AG08395 (cell line): ENCODE measurements around the gene CFLAR.
"Not testable (repeated sequence)": the region's sequence is repeated elsewhere in the genome, so short reads cannot be mapped to it uniquely, and the experiment has no call there.

Experiments
- DNase-seq: peaks from one replicate; pipeline ENCODE4 v3.0.0; 2012; ENCODE audit warnings: mixed read lengths, low spot score

Gene CFLAR

DNA sequence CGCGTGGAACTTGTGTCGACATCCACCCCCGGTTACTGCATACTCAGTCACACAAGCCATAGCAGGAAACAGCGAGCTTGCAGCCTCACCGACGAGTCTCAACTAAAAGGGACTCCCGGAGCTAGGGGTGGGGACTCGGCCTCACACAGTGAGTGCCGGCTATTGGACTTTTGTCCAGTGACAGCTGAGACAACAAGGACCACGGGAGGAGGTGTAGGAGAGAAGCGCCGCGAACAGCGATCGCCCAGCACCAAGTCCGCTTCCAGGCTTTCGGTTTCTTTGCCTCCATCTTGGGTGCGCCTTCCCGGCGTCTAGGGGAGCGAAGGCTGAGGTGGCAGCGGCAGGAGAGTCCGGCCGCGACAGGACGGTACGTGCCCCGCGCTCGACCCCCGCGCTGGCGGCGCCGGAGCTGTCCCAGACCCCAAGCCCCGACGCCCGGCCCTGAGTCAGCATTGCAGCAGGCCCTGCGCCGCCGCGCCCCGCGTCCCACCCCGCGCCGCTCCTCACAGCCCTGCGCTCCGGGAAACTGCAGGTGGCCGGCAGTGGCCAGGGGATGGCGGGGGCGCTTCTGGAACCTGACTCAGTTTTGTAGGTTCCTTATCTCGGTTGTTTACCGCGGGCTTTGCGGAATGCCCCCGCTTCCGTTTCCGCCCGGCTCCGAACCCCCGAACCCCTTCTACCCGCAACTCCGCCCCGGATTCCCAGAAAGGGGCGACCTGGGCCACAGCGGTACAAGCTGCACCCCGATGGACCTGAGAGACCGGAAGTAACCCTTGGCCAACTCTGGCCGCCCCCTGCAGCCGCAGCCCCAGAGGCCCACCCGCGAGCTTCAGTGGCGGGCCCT, at the start of gene CFLAR:
CFLAR (plus strand) TSS at position 50 of the 844 bp plus-strand sequence. CDS start 13,702 bp downstream, outside the sequence.
- DNase-seq, result peak; percentile 66

DNA sequence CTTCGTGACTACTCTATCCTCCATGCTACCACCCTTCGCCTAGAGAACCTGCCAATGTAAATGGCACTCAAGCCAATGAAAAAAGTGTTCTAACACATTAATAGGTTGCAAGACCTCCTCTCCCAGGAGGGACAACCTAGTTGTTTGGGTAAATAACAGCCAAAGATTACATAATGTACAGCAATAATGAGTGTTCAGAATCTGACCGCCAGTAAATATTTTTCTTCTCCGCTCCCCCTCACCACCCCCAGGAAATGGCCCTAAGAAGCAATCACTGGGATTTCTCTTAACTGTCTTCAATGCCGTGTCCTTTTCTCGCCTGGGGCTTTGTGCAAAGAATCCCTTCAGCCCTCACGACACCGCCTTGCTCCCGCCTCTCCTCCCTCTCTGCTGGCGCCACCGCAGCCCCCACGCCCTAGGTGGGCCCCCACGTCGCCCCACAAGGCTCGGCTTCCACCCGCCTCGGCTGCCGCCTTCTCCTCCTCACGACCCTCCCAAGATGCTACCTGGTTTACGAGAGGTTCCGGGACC, 45.0 kb upstream of the CFLAR start:
- DNase-seq, result peak; percentile 15

DNA sequence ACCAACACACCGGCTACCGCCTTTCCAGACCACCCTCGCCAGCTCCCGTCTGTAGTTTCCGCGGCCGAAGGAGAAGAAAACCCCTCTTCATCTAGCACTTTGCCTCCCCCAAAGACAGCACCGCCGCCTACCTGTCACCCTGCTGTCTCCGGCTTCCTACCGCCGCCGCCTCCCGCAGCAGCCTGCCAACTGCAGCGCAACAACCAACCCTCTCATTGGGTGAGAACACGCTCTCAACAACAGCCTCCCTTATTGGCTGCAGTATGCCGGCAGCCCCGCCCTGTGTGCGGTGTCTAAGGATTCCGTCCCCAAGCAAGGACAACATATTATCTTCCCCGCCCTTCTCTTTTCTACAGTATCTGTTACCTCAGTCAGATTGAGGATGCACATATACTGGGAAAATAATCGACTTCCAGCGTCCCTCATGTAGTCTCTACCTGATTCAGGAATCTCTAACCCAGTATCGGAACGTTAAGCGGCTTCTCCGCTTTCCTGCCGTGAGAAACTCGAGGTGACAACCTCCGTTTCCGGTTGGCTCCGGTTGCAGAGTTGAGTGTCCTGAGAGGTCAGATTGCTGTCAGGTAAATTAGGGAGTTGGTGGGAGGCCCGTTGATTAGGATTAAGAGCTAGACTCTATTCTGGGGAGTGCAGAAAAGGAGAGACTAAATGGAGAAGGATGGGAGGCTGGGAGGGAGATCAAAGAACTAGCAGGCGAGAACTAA, 44.3 kb upstream of the CFLAR start, which contains the start of the genes HYCC2 and NDUFB3:
HYCC2 (minus strand) TSS at position 193 of the 722 bp plus-strand sequence. CDS start 47,662 bp downstream, outside the sequence.
NDUFB3 (plus strand) TSS at position 523 of the 722 bp plus-strand sequence. CDS start 6,882 bp downstream, outside the sequence.
- DNase-seq, result peak; percentile 99

DNA sequence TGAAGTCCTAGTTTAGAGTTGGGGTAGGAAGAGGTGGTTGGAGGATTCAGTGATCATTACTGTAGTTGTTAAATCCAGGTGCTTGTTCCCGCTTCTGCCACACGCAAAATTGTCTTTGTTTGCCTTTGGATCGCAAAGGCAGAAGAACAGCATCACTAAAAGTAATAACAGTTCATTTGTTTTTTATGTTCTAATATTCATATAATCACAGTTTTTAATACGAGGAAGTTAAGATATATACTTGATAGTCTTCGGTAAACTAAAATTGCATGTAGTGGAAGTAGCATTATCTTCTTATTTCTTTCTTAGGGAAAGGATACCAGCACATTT, 43.8 kb upstream of the CFLAR start:
- no peak for DNase-seq

DNA sequence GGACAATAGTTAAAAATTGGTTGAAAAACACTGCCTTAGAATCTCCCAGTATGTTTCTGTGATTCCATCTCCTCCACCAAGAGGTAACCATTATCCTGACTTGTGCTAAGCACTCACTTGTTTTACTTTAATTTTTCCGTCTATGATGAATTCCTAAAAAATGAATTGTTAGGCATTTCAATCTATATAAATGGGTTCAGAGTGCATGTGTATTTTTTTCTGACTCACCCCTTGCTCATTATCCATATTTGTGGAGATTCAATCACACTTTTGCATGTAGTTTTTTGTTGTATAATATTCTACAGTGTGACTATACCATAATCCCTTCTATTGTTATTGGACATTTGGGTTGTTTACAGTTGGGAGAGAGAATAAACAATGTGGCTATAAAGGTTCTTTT, 42.9 kb upstream of the CFLAR start:
- DNase-seq, result no peak

DNA sequence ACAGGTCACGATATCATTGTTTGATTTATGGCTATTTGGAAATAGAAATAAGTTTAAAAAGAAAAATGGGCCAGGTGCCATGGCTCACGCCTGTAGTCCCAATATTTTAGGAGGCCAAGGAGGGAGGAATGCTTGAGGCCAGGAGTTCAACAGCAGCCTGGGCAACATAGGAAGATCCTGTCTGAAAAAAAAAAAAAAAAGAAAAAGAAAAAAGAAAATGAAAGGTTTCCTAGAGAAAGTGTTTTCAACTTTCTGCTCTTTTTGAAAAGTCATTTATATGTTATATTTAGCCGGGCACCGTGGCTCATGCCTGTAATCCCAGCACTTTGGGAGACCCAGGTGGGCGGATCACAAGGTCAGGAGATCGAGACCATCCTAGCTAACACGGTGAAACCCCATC, 41.0 kb upstream of the CFLAR start:
- no peak for DNase-seq

DNA sequence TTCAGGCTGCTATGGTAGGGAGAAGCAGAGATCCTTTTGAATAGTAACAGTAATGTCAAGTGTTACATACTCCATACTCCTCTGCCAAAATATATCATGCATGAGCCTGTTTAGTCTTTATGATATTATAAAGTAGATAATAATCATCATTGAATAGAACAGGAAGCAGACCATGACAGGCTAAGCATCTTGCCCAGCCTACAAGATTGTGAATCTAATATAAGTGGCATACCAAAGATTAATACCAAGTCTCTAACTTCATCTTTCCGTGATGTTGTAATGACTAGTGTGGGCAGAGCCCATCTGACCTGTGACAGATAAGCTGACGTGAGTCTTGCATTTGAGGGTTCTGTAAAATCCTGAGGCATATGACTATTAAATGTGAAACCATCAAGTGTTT, 31.1 kb upstream of the CFLAR start:
- no peak for DNase-seq

DNA sequence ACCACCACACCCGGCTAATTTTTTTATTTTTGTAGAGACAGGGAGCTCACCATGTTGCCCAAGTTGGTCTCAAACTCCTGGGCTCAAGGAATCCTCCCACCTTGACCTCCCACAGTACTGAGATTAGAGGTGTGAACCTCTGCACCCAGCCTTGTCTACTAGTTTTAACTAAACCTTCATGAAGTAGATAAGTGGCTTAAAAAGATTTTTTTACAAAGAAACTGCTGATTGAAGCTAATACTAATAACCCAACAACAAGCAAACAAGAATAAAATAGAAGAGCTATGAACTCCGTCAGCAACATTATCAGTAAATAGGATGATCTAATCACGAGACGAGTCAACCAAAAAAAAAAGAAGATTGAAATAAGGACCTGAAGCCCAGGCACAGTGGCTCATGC, 25.4 kb upstream of the CFLAR start:
- no peak for DNase-seq

DNA sequence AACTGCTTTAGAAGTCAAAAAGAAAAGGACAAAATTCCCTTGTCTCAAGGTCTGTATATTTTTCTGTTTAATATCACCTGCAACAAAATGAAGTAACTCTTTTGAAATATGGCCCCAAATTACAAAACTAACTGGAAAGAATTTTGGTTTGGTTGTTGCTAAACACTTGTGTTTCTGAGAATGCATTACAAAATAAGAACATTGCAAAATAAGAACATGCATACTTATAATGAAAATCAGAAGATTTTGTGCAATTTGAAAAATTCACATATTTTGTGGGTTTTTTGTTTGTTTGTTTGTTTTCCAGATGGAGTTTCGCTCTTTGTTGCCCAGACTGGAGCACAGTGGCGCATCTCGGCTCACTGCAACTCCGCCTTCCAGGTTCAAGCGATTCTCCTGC, 22.4 kb upstream of the CFLAR start:
- peak; percentile 18 for DNase-seq

DNA sequence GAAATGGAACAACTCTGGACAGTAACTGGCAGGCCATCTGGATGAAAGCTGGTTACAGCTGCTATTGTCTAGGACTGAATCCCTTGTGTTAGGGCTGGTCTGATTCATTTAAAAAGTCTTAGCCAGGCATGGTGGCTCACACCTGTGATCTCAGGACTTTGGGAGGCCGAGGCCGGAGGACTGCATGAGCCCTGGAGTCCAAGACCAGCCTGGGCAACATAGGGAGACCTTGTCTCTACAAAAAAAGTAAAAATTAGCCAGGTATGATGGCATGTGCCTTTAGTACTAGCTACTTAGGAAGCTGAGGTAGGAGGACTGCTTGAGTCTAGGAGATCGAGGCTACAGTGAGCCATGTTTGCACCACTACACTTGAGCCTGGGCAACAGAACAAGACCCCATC, 15.5 kb upstream of the CFLAR start:
- no peak for DNase-seq

DNA sequence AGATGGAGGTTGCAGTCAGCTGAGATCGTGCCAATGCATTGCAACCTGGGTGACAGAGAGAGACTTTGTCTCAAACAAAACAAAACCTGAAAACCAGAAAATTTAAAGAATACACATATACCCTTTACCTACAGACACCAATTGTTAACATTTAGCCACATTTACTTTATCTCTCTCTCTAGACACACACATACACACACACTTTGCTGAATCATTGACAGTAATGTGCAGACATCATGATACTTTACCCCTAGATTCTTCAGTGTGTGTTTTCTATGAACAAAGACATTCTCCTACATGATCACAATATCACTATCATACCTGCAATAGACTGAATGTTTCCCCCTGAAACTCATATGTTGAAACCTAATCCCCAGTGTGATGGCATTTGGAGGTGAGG, 10.2 kb upstream of the CFLAR start:
- no peak for DNase-seq

DNA sequence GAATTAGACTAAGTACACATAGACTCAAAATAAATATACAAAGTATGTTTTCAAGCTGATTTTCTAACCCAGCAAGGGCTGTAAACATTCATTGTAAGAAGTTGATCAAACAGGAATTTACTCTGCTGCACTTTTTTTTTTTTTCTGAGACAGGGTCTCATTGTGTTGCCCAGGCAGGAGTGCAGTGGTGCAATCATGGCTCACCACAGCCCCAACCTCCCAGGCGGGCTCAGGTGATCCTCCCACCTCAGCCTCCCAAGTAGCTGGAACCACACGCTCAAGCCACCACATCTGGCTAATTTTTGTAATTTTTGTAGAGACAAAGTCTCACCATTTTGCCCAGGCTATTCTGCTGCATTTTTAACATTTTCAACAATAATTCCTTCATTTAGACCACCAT, 8.3 kb upstream of the CFLAR start:
- no peak for DNase-seq

DNA sequence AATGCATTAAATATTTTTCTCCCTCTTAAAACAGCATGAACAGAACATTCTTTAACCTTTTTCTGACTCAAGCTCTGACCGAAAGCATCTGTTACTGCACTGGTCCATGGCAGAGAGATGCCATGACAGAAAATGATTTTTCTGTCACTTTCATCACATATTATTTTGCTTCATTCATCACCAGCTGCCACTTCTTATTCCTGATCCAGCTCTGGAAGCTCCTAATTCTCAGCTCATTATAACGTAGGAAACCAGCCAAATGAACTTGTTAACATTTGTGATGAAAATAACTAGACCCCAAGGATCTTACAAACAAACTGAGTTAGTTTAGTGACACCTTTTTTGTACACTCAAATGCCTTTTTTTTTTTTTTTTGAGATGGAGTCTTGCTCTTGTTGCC, 7.6 kb upstream of the CFLAR start:
- DNase-seq, result no peak

DNA sequence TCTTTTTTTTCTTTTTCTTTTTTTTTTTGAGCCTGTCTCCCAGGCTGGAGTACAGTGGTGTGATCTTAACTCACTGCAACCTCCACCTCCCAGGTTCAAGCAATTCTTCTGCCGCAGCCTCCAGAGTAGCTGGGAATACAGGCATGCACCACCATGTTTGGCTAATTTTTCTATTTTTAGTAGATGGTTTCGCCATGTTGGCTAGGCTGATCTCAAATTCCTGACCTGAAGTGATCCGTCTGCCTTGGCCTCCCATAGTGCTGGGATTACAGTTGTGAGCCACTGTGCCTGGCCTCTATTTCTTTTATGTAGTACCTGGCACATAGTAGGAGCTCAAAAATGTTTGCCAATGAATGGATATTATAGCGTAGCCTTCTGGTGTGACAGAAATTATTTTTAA, 6.8 kb upstream of the CFLAR start:
- no peak for DNase-seq

DNA sequence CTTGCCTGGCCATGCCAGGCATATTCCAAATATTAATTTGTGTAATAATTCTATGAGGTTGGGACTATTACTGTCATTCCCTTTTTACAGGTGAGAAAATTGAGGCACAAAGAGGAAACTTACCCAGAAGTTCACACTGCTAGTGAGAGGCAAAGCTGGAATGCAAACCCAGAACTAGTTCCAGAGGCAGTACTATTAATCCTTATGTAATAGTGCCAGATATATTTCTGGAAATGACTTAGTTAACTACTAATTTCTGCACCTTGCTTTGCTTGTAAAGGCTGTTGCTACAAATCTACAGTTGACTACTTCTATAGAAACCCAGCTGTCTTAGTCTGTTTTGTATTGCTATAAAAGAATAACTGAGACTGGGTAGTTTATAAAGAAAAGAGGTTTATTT, 5.3 kb upstream of the CFLAR start:
- DNase-seq, result no peak

DNA sequence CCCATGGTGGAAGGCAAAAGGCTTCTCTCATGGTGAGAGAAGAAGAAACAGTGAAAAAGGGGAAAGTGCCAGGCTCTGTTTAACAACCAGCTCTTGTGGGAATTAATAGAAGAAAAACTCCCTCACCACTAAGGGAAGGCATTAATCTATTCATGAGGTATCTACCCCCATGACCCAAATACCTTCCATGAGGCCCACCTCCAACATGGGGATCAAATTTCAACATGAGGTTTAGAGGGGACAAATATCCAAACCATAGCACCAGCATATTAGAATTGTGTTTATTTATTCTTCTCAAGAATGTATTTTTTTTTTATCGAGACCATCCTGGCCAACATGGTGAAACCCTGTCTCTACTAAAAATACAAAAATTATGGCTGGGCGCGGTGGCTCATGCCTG, 4.9 kb upstream of the CFLAR start:
- DNase-seq, result no peak

DNA sequence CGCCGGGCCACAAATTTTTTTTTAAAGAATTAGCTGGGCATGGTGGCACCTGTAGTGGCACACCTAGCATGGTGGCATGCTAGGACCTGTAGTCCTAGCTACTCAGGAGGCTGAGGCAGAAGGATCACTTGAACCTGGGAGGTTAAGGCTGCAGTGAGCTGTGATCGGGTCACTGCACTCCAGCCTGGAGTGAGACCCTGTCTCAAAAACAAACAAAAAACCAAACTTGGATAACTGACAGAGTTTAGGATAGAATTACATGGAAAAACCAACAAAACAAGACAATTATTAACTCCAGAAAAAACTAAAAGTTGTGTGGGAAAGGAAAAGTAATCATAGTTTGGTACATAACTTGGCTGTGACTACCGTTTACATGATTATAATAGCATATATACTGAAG, 1.6 kb upstream of the CFLAR start:
- DNase-seq, result no peak

DNA sequence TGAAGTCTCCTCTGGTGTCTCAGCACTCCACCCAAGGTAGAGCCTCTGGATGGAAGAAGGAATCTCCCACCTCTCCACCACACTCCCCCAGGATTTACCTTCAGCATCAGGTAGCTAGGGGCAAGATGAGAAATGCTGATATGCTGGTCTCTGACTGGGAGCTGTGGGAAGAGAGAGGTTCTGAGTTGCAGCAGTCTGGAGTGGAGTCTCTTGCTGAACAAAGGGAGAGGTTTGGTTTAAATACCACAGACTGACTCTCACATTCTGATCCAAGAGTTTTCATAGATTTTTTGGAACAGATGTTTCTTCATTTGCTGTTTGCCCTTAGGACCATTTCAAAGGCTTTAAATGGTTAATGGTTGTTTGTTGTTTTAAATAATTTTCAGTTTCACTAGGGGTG, 1.1 kb upstream of the CFLAR start:
- DNase-seq, result peak; percentile 32

DNA sequence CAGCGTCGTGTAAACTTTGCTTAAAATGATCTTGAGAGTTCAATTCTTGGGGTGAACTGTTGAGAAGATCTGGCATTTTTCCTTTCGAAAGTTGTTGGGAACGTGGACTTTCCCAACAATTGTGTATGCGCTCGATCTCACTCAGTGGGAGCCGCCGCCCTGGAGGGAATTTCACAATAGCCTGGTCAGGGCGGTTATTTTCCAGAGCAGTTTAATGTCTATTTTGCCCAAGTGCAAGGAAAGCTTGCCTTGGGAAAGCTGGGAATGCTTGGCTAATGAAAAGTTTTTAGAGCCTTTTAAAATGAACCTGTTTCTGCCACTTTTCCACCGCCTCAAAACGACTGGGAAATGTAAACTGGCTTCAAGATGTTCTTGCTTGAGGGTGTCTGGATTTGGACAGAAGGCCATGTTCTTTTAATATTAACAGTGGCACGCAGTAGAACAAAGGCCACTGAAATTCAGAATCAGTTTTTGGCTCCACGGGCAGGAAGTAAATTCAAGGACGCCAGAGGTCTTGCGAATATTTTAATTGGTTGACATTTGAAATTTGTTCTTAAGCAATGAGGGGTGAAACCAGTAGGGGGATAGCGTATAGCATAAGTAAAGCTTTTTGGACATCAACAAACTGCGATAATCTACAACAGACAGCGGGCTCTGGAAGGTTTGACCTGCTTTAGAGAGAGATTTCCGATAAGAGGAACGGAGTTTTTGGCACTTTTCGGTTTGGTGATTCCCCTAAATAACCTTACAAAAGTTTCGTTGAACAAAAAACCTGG, 1.2 kb downstream of the CFLAR start:
- DNase-seq, result peak; percentile 56

DNA sequence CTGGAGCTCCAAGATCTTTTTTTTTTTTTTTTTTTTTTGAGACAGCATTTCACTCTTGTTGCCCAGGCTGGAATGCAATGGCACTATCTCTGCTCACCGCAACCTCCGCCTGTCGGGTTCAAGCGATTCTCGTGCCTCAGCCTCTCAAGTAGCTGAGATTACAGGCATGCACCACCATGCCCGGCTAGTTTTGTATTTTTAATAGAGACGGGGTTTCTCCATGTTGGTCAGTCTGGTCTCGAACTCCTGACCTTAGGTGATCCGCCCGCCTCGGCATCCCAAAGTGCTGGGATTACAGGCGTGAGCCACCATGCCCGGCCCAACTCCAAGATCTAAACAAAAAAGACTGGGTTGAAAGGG, 1.8 kb downstream of the CFLAR start:
- DNase-seq, result not testable (repeated sequence)

DNA sequence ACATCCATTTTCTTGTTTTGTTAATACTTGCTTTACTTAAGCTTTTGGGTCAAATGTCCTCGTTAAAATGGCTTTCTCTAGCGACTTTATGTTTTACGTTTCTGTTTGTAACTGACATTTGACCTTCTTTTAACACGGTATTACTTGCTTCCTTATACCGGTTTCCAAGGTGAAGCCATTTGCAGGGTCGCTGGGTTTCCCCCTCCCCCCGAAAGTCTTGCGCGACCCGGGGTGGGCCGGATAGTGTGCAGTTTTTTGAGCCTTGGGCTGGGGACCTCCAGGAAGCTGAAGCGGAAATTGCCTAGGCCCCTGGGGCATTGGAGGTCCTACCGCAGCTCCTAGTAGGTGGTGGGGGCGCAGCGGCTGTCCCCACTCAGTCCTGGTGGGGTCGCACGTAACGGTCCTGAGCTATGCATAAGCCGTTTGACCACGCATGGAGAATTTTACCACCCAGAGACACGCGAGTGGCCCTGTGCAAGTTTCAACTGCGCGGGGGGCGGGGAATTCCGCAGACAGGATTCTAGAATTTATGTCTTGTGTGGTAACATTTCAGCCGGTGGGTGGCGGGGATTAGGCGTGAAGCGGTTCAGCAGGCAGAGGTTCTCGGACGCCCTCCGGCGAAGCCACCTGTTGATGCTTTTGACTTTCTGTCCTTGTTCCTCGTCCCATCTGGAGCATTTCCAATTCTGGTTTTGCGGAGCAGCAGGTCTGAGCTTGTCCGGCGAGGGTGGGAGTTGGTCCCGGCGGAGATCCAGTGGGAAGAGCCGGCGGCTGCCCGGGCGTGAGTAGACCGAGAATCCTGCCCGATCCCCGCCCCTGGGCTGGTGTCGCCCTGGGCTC, 2.4 kb downstream of the CFLAR start:
- peak; percentile 58 for DNase-seq
